HEK293T (cell line): Measurements from ENCODE around the gene ATP10A.

ENCODE experiments used
- CTCF ChIA-PET: fragments of 350-600 bp; formaldehyde crosslinking; extraction: SDS; loops from one replicate; lab custom pipeline; 2021; ENCODE audit warnings: antibody characterized with exemption, inconsistent platforms; lab: Yijun Ruan, JAX
- POLR2A ChIA-PET: fragments of 350-600 bp; formaldehyde crosslinking; extraction: SDS; loops from one replicate; lab custom pipeline; 2020; ENCODE audit warnings: antibody characterized with exemption, inconsistent platforms; lab: Yijun Ruan, JAX
- DNase-seq: peaks from one replicate; pipeline ENCODE4 v3.0.0; 2012; ENCODE audit warnings: mixed read lengths; ENCODE audit errors: extremely low spot score
- ARNT ChIP-seq: fragments of 450-650 bp; IDR thresholded peaks from 2 replicates; pipeline ENCODE4 v1.6.1; 2017; ENCODE audit warnings: mild to moderate bottlenecking
- BHLHE40 ChIP-seq: fragments of 450-650 bp; IDR thresholded peaks from 2 replicates; pipeline ENCODE4 v1.6.1; 2016; ENCODE audit warnings: mild to moderate bottlenecking, moderate library complexity, borderline replicate concordance
- CTBP1 ChIP-seq: fragments of 450-650 bp; IDR thresholded peaks from 2 replicates; pipeline ENCODE4 v1.6.1; 2016; ENCODE audit warnings: borderline replicate concordance
- ELF4 ChIP-seq: fragments of 450-650 bp; IDR thresholded peaks from 2 replicates; pipeline ENCODE4 v1.6.1; 2017; ENCODE audit warnings: antibody characterized with exemption
- FOXA1 ChIP-seq: fragments of 450-650 bp; IDR thresholded peaks from 2 replicates; pipeline ENCODE4 v1.6.1; 2016; ENCODE audit warnings: mild to moderate bottlenecking
- FOXK2 ChIP-seq: fragments of 450-650 bp; IDR thresholded peaks from 2 replicates; pipeline ENCODE4 v1.6.1; 2016; ENCODE audit warnings: mild to moderate bottlenecking
- FOXM1 ChIP-seq: fragments of 450-650 bp; IDR thresholded peaks from 2 replicates; pipeline ENCODE4 v1.6.1; 2017; ENCODE audit warnings: mild to moderate bottlenecking, borderline replicate concordance
- HDGF ChIP-seq: fragments of 450-650 bp; IDR thresholded peaks from 2 replicates; pipeline ENCODE4 v1.6.1; 2017; ENCODE audit warnings: antibody characterized with exemption, borderline replicate concordance
- L3MBTL2 ChIP-seq: fragments of 450-650 bp; conservative IDR thresholded peaks from 2 replicates; pipeline ENCODE4 v1.6.1; 2016; ENCODE audit warnings: mild to moderate bottlenecking
- LEF1 ChIP-seq: fragments of 450-650 bp; IDR thresholded peaks from 2 replicates; pipeline ENCODE4 v1.6.1; 2017; ENCODE audit warnings: mild to moderate bottlenecking, borderline replicate concordance
- NFRKB ChIP-seq: fragments of 450-650 bp; IDR thresholded peaks from 2 replicates; pipeline ENCODE4 v1.6.1; 2016; ENCODE audit warnings: mild to moderate bottlenecking, moderate library complexity
- SP1 ChIP-seq: fragments of 450-650 bp; IDR thresholded peaks from 2 replicates; pipeline ENCODE4 v1.6.1; 2017
- SUZ12 ChIP-seq: fragments of 450-650 bp; IDR thresholded peaks from 2 replicates; pipeline ENCODE4 v1.6.1; 2016; ENCODE audit warnings: mild to moderate bottlenecking
- TARDBP ChIP-seq: fragments of 450-650 bp; IDR thresholded peaks from 2 replicates; pipeline ENCODE4 v1.6.1; 2016
- ZNF384 ChIP-seq: fragments of 450-650 bp; IDR thresholded peaks from 2 replicates; pipeline ENCODE4 v1.6.1; 2016
- TF ChIP-seq, protein P1 (sequence below): fragments of 450-650 bp; IDR thresholded peaks from 2 replicates; pipeline ENCODE4 v1.6.1; 2016

ATP10A gene

DNA sequence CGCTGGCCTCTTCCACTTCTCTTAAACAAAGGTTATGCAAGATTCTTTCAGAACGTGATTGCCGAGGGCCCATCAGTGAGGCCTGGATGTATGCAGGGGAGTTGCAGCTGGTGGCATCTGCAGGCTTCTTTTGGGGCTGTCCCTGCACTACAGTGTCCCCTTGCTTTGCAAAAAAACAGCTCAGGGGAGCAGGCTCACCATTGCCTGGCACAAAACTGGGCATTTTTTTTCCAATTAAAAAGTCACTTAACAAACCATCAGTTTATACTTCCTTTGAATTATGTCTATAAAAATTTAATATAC is 148.6 kb downstream of the ATP10A start:
- DNase-seq, result no peak
- CTCF ChIA-PET, result no interaction called here
- POLR2A ChIA-PET, result no interaction called here
- TF ChIP-seq HDGF (no peak), ELF4 (no peak), TARDBP (no peak), LEF1 (no peak), NFRKB (no peak), SP1 (no peak), CTBP1 (no peak), ARNT (no peak), FOXK2 (no peak)
- TF ChIP-seq, protein P1, sequence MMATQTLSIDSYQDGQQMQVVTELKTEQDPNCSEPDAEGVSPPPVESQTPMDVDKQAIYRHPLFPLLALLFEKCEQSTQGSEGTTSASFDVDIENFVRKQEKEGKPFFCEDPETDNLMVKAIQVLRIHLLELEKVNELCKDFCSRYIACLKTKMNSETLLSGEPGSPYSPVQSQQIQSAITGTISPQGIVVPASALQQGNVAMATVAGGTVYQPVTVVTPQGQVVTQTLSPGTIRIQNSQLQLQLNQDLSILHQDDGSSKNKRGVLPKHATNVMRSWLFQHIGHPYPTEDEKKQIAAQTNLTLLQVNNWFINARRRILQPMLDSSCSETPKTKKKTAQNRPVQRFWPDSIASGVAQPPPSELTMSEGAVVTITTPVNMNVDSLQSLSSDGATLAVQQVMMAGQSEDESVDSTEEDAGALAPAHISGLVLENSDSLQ, result no peak

DNA sequence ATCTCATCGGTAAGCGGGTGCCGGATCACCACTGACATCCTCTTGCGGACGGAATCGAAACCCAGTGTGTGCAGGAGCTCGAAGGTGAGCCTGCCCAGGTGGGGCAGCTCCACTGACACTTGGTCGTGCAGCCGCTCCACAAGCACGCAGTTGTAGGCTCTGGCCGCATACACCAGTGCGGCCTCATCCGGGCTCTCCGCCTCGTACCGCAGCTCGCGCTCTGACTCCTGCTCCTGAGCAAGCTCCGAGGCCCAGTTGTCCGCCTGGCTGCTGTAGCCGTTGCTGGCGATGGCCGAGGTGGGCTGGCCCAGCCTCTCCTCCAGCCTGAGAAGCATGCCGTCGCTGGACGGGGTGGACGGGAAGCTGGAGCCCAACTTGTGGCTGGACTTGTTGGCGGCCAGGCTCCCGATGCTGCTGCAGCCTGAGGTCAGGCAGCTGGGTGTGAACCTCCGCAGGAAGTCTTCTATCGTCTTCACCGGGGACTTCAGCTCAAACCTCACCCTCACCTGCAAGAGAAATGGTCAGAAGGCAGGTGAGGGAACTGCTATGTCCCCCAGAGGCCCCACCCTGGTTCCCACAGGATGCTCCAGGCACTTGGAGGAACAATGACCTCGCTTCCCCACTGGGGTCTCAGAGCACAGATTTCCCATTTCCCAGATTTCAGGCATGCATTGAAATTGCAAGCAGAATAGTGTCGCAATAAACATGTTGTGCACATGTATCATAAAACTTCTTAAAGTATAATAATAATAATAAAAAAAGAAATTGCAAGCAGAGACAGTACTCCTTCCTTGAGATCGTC is 149.2 kb downstream of the ATP10A start:
- DNase-seq, result no peak
- POLR2A ChIA-PET, result no interaction called here
- TF ChIP-seq ARNT, result no peak
- TF ChIP-seq LEF1, result no peak
- no peak for TF ChIP-seq CTBP1
- no peak for TF ChIP-seq HDGF
- no peak for TF ChIP-seq ZNF384
- TF ChIP-seq L3MBTL2, result no peak
- no peak for TF ChIP-seq FOXA1
- no peak for TF ChIP-seq SP1
- no peak for TF ChIP-seq BHLHE40
- TF ChIP-seq TARDBP, result no peak
- no peak for TF ChIP-seq SUZ12
- CTCF ChIA-PET, result no interaction called here

DNA sequence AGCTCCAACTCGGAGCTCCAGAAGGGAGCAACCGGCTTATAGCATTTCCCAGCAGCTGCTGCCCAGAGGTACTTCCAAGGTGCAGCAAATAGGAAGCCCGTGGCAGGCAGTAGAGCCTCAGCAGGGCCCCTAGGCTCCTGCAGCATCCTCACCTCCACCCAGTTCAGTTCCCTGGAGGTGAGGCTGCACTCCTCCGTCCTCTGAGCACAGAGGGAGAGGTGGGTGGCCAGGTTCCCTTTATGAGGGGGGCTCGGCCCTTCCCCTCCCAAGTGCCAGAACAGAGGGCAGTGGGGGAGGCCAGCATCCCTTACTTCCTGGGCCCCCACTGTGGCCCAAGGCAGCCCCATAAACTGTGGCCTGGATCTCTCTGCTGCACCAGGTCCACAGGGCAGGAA is 150.2 kb downstream of the ATP10A start:
- no peak for DNase-seq
- ChIA-PET CTCF (no interaction called here), POLR2A (no interaction called here)
- no peak for TF ChIP-seq LEF1
- no peak for TF ChIP-seq FOXK2
- no peak for TF ChIP-seq SUZ12
- no peak for TF ChIP-seq ELF4
- TF ChIP-seq, protein P1, result no peak
- TF ChIP-seq NFRKB, result no peak
- no peak for TF ChIP-seq FOXA1
- no peak for TF ChIP-seq L3MBTL2
- TF ChIP-seq FOXM1, result no peak
- no peak for TF ChIP-seq CTBP1
- TF ChIP-seq TARDBP, result no peak
- no peak for TF ChIP-seq BHLHE40

DNA sequence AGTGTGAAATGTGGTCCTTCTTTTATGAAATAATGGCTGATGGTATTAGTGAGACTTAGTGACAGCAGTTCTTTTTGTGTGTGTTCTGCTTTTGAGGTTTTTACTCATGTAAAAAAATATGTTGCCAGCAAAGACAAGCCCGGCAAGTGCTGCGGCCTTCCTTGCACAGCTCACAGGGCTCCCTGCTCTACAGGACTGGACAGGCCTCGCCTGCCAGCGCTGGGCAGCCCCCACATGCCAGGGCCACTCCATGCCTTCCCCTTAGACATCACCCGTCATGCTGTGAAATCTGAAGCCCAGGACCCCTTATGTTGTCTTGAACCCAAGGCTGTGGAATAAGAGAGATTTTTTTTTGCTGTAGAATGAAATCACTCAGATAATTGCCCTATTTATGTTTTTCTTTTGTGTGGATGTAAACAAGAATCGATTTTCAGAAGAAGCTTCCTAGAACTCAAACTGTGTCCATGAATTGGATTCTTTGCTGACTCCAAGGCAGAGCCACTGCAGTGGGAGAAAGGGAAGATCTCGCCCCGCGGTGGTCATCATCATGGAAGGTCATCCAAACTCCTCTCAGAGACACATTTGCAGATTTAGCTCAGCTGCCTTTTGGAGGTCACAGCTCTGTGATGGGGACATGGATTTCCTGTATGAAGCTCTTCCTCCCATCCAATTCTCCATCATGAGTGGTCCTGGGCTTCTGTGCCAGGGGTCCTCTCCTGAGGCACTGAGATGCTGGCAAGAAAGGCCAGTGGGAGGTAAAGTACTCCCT is 150.8 kb downstream of the ATP10A start:
- CTCF ChIA-PET, result no interaction called here
- POLR2A ChIA-PET, result no interaction called here
- DNase-seq, result no peak
- TF ChIP-seq ELF4, result no peak
- TF ChIP-seq HDGF, result no peak
- no peak for TF ChIP-seq NFRKB
- TF ChIP-seq FOXK2, result no peak
- no peak for TF ChIP-seq SP1
- TF ChIP-seq ARNT, result no peak
- TF ChIP-seq, protein P1, result no peak
- TF ChIP-seq ZNF384, result no peak
- no peak for TF ChIP-seq L3MBTL2
- no peak for TF ChIP-seq CTBP1
- TF ChIP-seq TARDBP, result no peak
- no peak for TF ChIP-seq LEF1
- no peak for TF ChIP-seq FOXM1
- TF ChIP-seq FOXA1, result no peak
- TF ChIP-seq SUZ12, result no peak
- TF ChIP-seq BHLHE40, result no peak

DNA sequence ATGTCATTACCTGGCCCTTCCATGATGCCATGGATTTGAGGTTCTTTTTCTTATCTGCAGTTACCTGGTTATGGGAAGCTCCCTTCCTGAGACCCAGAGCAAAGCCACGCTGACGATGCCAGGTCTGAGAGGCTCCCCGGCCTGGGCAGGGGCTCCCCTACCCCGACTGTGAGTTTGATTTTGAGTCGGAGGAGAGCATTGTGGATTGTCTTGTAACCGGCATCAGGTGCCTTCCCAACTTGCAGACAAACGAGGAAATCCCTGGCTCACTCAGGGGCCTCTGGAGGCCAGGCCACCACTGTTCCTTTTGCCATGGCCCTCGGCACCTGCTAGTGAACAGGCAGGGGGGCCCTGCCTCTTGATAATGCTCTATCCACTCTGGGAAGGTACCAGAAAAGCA is 151.4 kb downstream of the ATP10A start:
- no peak for DNase-seq
- ChIA-PET POLR2A (no interaction called here), CTCF (no interaction called here)
- TF ChIP-seq HDGF (no peak), NFRKB (no peak), L3MBTL2 (no peak), CTBP1 (no peak), FOXK2 (no peak), TARDBP (no peak), ARNT (no peak)

DNA sequence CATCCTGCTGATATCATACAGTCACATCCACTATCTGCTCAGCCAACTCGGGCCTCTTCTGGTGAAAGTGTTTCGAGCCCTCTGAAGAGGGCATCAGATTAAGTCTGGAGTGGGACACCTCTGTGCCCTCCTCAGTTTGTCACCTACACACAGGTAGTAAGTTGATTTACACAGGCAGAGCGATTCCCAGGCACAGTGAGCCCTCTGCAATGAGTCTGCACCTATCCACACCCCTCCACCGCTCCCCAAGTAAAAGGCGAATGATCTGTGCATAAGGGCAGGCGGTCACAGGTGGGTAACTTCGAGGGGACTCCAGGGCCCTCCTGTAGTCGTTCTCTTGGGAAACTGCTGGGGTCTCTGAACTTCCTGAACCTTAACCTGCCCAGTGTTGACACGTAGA is 152.0 kb downstream of the ATP10A start:
- POLR2A ChIA-PET, result no interaction called here
- no peak for TF ChIP-seq FOXA1
- TF ChIP-seq CTBP1, result no peak
- no peak for TF ChIP-seq ZNF384
- no peak for TF ChIP-seq ELF4
- no peak for TF ChIP-seq SP1
- TF ChIP-seq, protein P1, result no peak
- CTCF ChIA-PET, result no interaction called here
- no peak for DNase-seq
